CD4-positive, alpha-beta memory T cell (primary cell): Measurements from ENCODE around the gene PPIA. TPM values are rescaled to one million over a fixed set of nuclear protein-coding genes. Genes with fewer than 3 reads are reported as not detected.
A peak's percentile ranks its signal among the peaks of the same experiment; 100 is the strongest.

Experiments
- CTCF ChIA-PET: fragments of 350-600 bp; sonication (Branson Sonifier 250); formaldehyde crosslinking; loops from one replicate; lab custom pipeline; 2021; ENCODE audit warnings: inconsistent platforms; ENCODE audit not compliant: partially characterized antibody; lab: Charles Lee
- POLR2A ChIA-PET: fragments of 350-600 bp; sonication (Branson Sonifier 250); formaldehyde crosslinking; loops from one replicate; lab custom pipeline; 2021; ENCODE audit not compliant: partially characterized antibody; lab: Charles Lee
- DNase-seq, 5 donors: peaks; one replicate each; pipeline versions ENCODE4 v3.0.0 to v3.0.0-alpha.2; 2020 to 2022; ENCODE audit warnings: mixed read lengths in 1 of 5
- H3K27ac ChIP-seq: one replicate; pipeline ENCODE4 v1.7.0; 2013; ENCODE audit warnings: low read depth, low read length
- H3K27me3 ChIP-seq: 2 replicates; pipeline ENCODE4 v1.7.0; 2013; ENCODE audit warnings: mild to moderate bottlenecking, low read length, moderate library complexity; ENCODE audit not compliant: insufficient read depth
- H3K36me3 ChIP-seq: 2 replicates; pipeline ENCODE4 v1.7.0; 2013; ENCODE audit warnings: mild to moderate bottlenecking, low read length, moderate library complexity; ENCODE audit not compliant: insufficient read depth
- H3K4me1 ChIP-seq: 2 replicates; pipeline ENCODE4 v1.7.0; 2013; ENCODE audit warnings: mild to moderate bottlenecking, low read length, moderate library complexity; ENCODE audit not compliant: insufficient read depth
- H3K4me3 ChIP-seq, 2 donors: one replicate each; pipeline ENCODE4 v1.7.0; 2013; ENCODE audit warnings: low read length in 2 of 2, mild to moderate bottlenecking in 1 of 2
- H3K9me3 ChIP-seq, 2 donors: one replicate each; pipeline ENCODE4 v1.7.0; 2013; ENCODE audit warnings: low read length in 2 of 2, control low read depth in 1 of 2; ENCODE audit not compliant: control insufficient read depth in 1 of 2
- H3K27ac Mint-ChIP-seq, 7 donors: one replicate each; pipeline ENCODE4 v1.8.0; 2020 to 2021; ENCODE audit warnings: mixed read lengths in 7 of 7, mild to moderate bottlenecking in 6 of 7, inconsistent platforms in 3 of 7, moderate library complexity in 3 of 7
- H3K27me3 Mint-ChIP-seq, 2 donors: one replicate each; pipeline ENCODE4 v1.8.0; 2020 to 2021; ENCODE audit warnings: mixed read lengths in 2 of 2
- H3K36me3 Mint-ChIP-seq, 2 donors: one replicate each; pipeline ENCODE4 v1.8.0; 2020 to 2021; ENCODE audit warnings: mixed read lengths in 2 of 2, inconsistent platforms in 1 of 2, mild to moderate bottlenecking in 1 of 2
- H3K4me1 Mint-ChIP-seq, 4 donors: one replicate each; pipeline ENCODE4 v1.8.0; 2020 to 2021; ENCODE audit warnings: mixed read lengths in 4 of 4, mild to moderate bottlenecking in 1 of 4
- H3K4me3 Mint-ChIP-seq, 8 donors: one replicate each; pipeline ENCODE4 v1.8.0; 2020 to 2021; ENCODE audit warnings: mixed read lengths in 8 of 8, mild to moderate bottlenecking in 7 of 8, moderate library complexity in 6 of 8, inconsistent platforms in 3 of 8
- H3K9me3 Mint-ChIP-seq, 8 donors: one replicate each; pipeline ENCODE4 v1.8.0; 2020 to 2021; ENCODE audit warnings: mixed read lengths in 8 of 8, mild to moderate bottlenecking in 5 of 8, inconsistent platforms in 3 of 8, moderate library complexity in 1 of 8
- intact Hi-C: fragments of 100-400 bp; cut with micrococcal nuclease; formaldehyde crosslinking; loops from one replicate; pipeline ENCODE4 v1.15.1; 2023
- polyA plus RNA-seq, 2 donors: library from polyadenylated mRNA; unstranded; fragments of 300-500 nt; fragmentation: Illumina TruSeq; gene quantifications; one replicate each; pipeline ENCODE4 v1.2.3, GENCODE V29; 2021
- total RNA-seq, 2 experiments: library from RNA; stranded (reverse); gene quantifications; one replicate each; pipeline ENCODE4 v1.2.3, GENCODE V29; 2021

Gene PPIA
- total and polyA plus RNA-seq, 4 experiments from 2014 or later: 677 to 3,590 (median 1,761) TPM

DNA sequence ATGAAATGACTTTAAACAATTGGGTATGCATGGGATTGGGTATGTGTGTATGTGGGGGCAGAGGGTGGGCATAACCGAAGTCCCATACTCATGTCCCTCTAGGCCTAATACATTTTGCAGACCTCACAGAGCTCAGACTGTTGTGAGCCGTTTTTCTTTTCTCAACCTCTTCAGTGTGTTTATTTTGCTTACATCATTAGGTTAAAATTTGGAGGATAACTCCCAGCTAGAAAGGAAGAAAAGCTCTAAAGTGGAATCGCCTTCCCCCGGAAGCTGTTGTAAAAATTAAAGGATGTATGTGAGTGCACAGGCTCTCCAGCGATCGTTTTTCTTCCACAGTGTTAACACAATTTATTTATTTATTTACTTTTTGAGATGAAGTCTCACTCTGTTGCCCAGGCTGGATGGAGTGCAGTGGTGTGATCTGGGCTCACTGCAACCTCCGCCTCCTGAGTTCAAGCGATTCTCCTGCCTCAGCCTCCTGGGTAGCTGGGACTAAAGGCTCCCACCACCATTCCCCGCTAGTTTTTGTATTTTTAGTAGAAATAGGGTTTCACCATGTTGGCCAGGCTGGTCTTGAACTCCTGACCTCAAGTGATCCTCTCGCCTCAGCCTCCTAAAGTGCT lies 52.9 kb downstream of the PPIA start:
- peak overlapping the region; percentile 27 to 96 (median 92) for H3K4me3 Mint-ChIP-seq
- DNase-seq: no peak
- POLR2A ChIA-PET: interaction anchor here (1.2 to 5.2 kb wide), 11 partner anchors 33 to 287 kb away, joined by 3 to 65 read pairs (median 16); partner anchors contain the start of genes DDX56, OGDH, PURB and TMED4
- no peaks in the 10 kb centered on the region for H3K27me3 ChIP-seq
- H3K27me3 Mint-ChIP-seq: peaks cover 0 to 1% of the 10 kb centered on the region in 2 donors
- H3K36me3 Mint-ChIP-seq: peaks cover 0 to 12% of the 10 kb centered on the region in 2 donors
- no peak overlapping the region for H3K4me3 ChIP-seq
- no peaks in the 10 kb centered on the region for H3K36me3 ChIP-seq
- CTCF ChIA-PET: interaction anchor here (0.8 to 3.7 kb wide), 10 partner anchors 8 to 360 kb away, joined by 3 to 26 read pairs (median 7); partner anchors contain the start of genes PURB and TMED4
- no peak overlapping the region for H3K27ac ChIP-seq
- H3K4me1 Mint-ChIP-seq: peaks cover 12 to 39% (median 18%) of the 10 kb centered on the region in 4 donors
- peaks cover 0 to 2% (median 0%) of the 10 kb centered on the region in 8 donors for H3K9me3 Mint-ChIP-seq
- H3K4me1 ChIP-seq: peaks cover 16% of the 10 kb centered on the region
- H3K27ac Mint-ChIP-seq: peak overlapping the region; percentile 84 to 100 (median 97)
- H3K9me3 ChIP-seq: no peaks in the 10 kb centered on the region
- intact Hi-C loops: loop anchor here (5.0 kb wide), 1 partner anchor 147 kb away; no protein-coding TSS in a partner anchor

DNA sequence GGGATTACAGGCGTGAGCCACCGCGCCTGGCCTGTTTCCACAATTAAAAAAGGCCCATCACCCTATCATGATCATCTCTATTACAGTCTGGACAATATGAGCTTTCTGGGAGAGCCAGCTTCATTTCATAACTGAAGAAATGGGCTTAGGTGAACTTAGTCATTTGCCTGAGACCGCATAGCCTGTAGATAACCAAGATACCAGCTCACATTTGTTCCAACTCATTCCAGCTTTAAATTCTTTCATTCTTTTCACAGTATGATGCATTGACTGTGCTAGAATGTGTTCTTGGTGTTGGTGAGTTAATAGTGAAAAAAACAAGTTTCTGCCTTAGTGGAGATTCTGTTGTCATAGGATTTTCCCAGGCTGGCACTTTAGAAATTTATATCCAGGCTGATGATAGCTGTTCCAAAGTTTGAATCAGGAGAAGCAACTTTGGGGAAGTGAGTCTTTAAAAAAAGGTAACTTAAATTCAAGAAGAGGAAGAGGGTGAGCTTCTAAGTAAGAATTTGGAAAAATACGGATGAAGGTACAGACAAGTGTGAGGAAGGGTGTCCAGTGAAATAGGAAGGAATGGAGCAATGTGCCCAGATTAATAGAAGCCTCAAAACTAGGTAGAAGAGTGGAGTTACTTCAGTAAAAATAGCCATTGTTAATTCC lies 53.5 kb downstream of the PPIA start:
- H3K27me3 ChIP-seq: no peaks in the 10 kb centered on the region
- no peak overlapping the region for H3K27ac ChIP-seq
- peaks cover 10% of the 10 kb centered on the region for H3K4me1 ChIP-seq
- H3K4me3 ChIP-seq: no peak overlapping the region
- peaks cover 0 to 1% of the 10 kb centered on the region in 2 donors for H3K27me3 Mint-ChIP-seq
- H3K36me3 Mint-ChIP-seq: peaks cover 0 to 12% of the 10 kb centered on the region in 2 donors
- H3K4me1 Mint-ChIP-seq: peaks cover 11 to 32% (median 12%) of the 10 kb centered on the region in 4 donors
- peaks cover 0 to 2% (median 0%) of the 10 kb centered on the region in 8 donors for H3K9me3 Mint-ChIP-seq
- ChIA-PET POLR2A (interaction anchor here (1.2 to 5.2 kb wide), 5 partner anchors 32 to 269 kb away, joined by 4 to 65 read pairs (median 12); partner anchors contain the start of genes OGDH, PURB and TMED4), CTCF (interaction anchor here (0.8 to 3.7 kb wide), 8 partner anchors 7 to 361 kb away, joined by 3 to 21 read pairs (median 6); partner anchors contain the start of gene TMED4)
- DNase-seq: no peak
- peak overlapping the region in 3 of 7 donors; percentile 4 to 99 (median 97) for H3K27ac Mint-ChIP-seq
- intact Hi-C loops: loop anchor here (5.0 kb wide), 1 partner anchor 148 kb away; no protein-coding TSS in a partner anchor
- H3K36me3 ChIP-seq: no peaks in the 10 kb centered on the region
- H3K9me3 ChIP-seq: no peaks in the 10 kb centered on the region
- peak overlapping the region in 6 of 8 donors; percentile 40 to 93 (median 56) for H3K4me3 Mint-ChIP-seq

DNA sequence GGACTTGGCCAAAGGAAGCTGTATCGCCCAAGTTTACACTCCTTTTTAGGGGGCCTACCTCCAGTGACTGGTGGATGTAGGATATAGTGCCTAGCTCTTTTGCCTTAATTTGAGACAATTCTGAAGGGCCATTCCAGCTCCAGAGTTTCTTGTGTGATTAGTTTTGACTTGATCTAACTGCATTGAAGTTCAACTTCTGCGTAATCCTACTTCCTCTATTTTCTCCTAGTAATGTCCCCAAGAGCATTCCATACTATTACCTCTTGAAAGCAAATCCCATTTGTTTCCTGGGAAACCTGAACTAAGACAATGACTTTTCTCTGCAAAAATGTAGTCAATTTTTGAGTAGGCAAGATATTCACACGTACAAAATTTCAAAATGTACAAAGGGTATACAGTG lies 56.1 kb downstream of the PPIA start:
- CTCF ChIA-PET: interaction anchor here (1.1 to 1.9 kb wide), 2 partner anchors 67 to 70 kb away, joined by 3 to 8 read pairs; no protein-coding TSS in a partner anchor
- H3K4me3 ChIP-seq: no peak overlapping the region
- POLR2A ChIA-PET: interaction anchor here (2.5 kb wide), 1 partner anchor 270 kb away, joined by 9 read pairs; the partner anchor contains the start of gene TMED4
- Mint-ChIP-seq H3K36me3 (peaks cover 0 to 3% of the 10 kb centered on the region in 2 donors), H3K27ac (no peak overlapping the region), H3K9me3 (peaks cover 0 to 2% (median 0%) of the 10 kb centered on the region in 8 donors), H3K27me3 (peaks cover 0 to 4% of the 10 kb centered on the region in 2 donors), H3K4me3 (no peak overlapping the region), H3K4me1 (peaks cover 6 to 13% (median 6%) of the 10 kb centered on the region in 4 donors)
- H3K9me3 ChIP-seq: no peaks in the 10 kb centered on the region
- no peak overlapping the region for H3K27ac ChIP-seq
- no peaks in the 10 kb centered on the region for H3K36me3 ChIP-seq
- no peak for DNase-seq
- intact Hi-C loops: no loop called here
- peaks cover 5% of the 10 kb centered on the region for H3K4me1 ChIP-seq
- no peaks in the 10 kb centered on the region for H3K27me3 ChIP-seq

Other genes starting within 250 kb of the PPIA start
- 100 to 1,000 TPM; 109 to 114 TPM for gene DDX56, start 222.8 kb upstream of the PPIA start, total RNA-seq
- gene DDX56, start 222.8 kb upstream of the PPIA start, polyA plus RNA-seq: 10 to 100 TPM; 48.9 to 50.5 TPM
- 100 to 1,000 TPM; 108 to 110 TPM for gene TMED4, start 214.4 kb upstream of the PPIA start, total RNA-seq
- gene TMED4, start 214.4 kb upstream of the PPIA start, polyA plus RNA-seq: 10 to 100 TPM; 65.4 to 68.1 TPM
- 100 to 1,000 TPM; 116 to 126 TPM for gene OGDH, start 190.1 kb upstream of the PPIA start, total RNA-seq
- 10 to 100 TPM; 42.2 to 61.6 TPM for gene OGDH, start 190.1 kb upstream of the PPIA start, polyA plus RNA-seq
- gene ZMIZ2, start 47.8 kb upstream of the PPIA start, total RNA-seq: 100 to 1,000 TPM; 169 to 170 TPM
- 10 to 100 TPM in 1 of 2 donors, 1 to 10 TPM in 1; 1.1 to 12.1 TPM for gene ZMIZ2, start 47.8 kb upstream of the PPIA start, polyA plus RNA-seq
- gene H2AZ2, start 51.4 kb downstream of the PPIA start, total RNA-seq: 100 to 1,000 TPM; 168 to 169 TPM
- 100 to 1,000 TPM; 231 to 236 TPM for gene H2AZ2, start 51.4 kb downstream of the PPIA start, polyA plus RNA-seq
- 10 to 100 TPM; 26.6 to 27.4 TPM for gene PURB, start 88.8 kb downstream of the PPIA start, total RNA-seq
- gene PURB, start 88.8 kb downstream of the PPIA start, polyA plus RNA-seq: 1 to 10 TPM; 1.1 to 2.2 TPM
- gene MYO1G, start 182.3 kb downstream of the PPIA start, total RNA-seq: 10 to 100 TPM; 92.9 to 94.2 TPM
- 100 to 1,000 TPM; 143 to 168 TPM for gene MYO1G, start 182.3 kb downstream of the PPIA start, polyA plus RNA-seq
- 100 to 1,000 TPM; 192 to 200 TPM for gene CCM2, start 203.5 kb downstream of the PPIA start, total RNA-seq
- 10 to 100 TPM; 82.1 to 91.9 TPM for gene CCM2, start 203.5 kb downstream of the PPIA start, polyA plus RNA-seq